GM12878 (cell line): Measurements from ENCODE around the gene LRIT2. TPM values are rescaled to one million over a fixed set of nuclear protein-coding genes. Genes with fewer than 3 reads are reported as not detected.

ENCODE experiments used
- ATAC-seq: fragments of 200-7000 bp; cut with Tn5 transposase; 3 replicates; pipeline ENCODE4 v1.9.1; 2020; ENCODE audit warnings: mild to moderate bottlenecking, moderate library complexity
- BruUV-seq: library from RNA; stranded (reverse); fragments of 400-500 nt; replicated peaks from 2 replicates; lab custom pipeline; 2021; lab: Mats Ljungman, UMichigan
- CTCF ChIA-PET: fragments of 300-600 bp; sonication (Branson Sonifier 250); formaldehyde crosslinking; extraction: SDS; loops from one replicate; lab custom pipeline; 2021; ENCODE audit warnings: inconsistent platforms; lab: Yijun Ruan, JAX
- POLR2A ChIA-PET: fragments of 350-600 bp; formaldehyde crosslinking; extraction: SDS; loops from one replicate; lab custom pipeline; 2021; ENCODE audit warnings: inconsistent platforms; lab: Charles Lee
- RAD21 ChIA-PET: fragments of 300-600 bp; sonication (Branson Sonifier 250); formaldehyde crosslinking; loops from one replicate; lab custom pipeline; 2023; ENCODE audit warnings: antibody characterized with exemption; ENCODE audit not compliant: unreplicated experiment; lab: Charles Lee
- SMC1A ChIA-PET: fragments of 300-600 bp; sonication (Branson Sonifier 250); formaldehyde crosslinking; loops from one replicate; lab custom pipeline; 2023; ENCODE audit not compliant: unreplicated experiment, uncharacterized antibody; lab: Charles Lee
- DNase-seq: peaks from one replicate; pipeline ENCODE4 v3.0.0-alpha.2; 2011; ENCODE audit warnings: low read depth, low spot score
- FAIRE-seq: peaks from 3 replicates; lab custom pipeline; 2011; peaks lifted over from hg19 to GRCh38; lab: Jason Lieb, UNC
- H2AFZ ChIP-seq: 2 replicates; pipeline ENCODE4 v1.6.0; 2011; ENCODE audit warnings: low read depth, low read length, control low read depth; ENCODE audit not compliant: control insufficient read depth
- H3K27ac ChIP-seq: 2 replicates; pipeline ENCODE4 v1.5.1; 2011; ENCODE audit warnings: control low read depth; ENCODE audit not compliant: control insufficient read depth, insufficient read depth
- H3K27me3 ChIP-seq, 2 experiments: replicated peaks in 1 of 2; 2 replicates each; pipeline versions ENCODE4 v1.6.0 to v1.6.1; 2011; ENCODE audit warnings: low read length in 1 of 2; ENCODE audit not compliant: control insufficient read depth in 2 of 2, insufficient read depth in 2 of 2
- H3K36me3 ChIP-seq, 2 experiments: 2 replicates each; pipeline ENCODE4 v1.5.1; 2011; ENCODE audit warnings: low read length in 1 of 2; ENCODE audit not compliant: control insufficient read depth in 2 of 2, insufficient read depth in 2 of 2
- H3K4me1 ChIP-seq: 2 replicates; pipeline ENCODE4 v1.6.1; 2011; ENCODE audit warnings: mild to moderate bottlenecking, low read length, moderate library complexity, mixed read lengths; ENCODE audit not compliant: control insufficient read depth, insufficient read depth
- H3K4me2 ChIP-seq: 2 replicates; pipeline ENCODE4 v1.6.0; 2011; ENCODE audit warnings: control low read depth; ENCODE audit not compliant: control insufficient read depth, insufficient read depth
- H3K4me3 ChIP-seq: fragments of 200-600 bp; sonication (generic); 2 replicates; pipeline ENCODE4 v1.5.1; 2016
- H3K79me2 ChIP-seq: 2 replicates; pipeline ENCODE4 v1.6.0; 2011; ENCODE audit warnings: low read length; ENCODE audit not compliant: control insufficient read depth, insufficient read depth
- H3K9ac ChIP-seq: 2 replicates; pipeline ENCODE4 v1.8.0; 2011; ENCODE audit warnings: low read length, control low read depth, mixed read lengths; ENCODE audit not compliant: control insufficient read depth, insufficient read depth
- H3K9me3 ChIP-seq: replicated peaks from 3 replicates; pipeline ENCODE4 v1.5.1; 2011; ENCODE audit warnings: mild to moderate bottlenecking, low read length; ENCODE audit not compliant: control insufficient read depth, insufficient read depth
- H4K20me1 ChIP-seq: 2 replicates; pipeline ENCODE4 v1.6.0; 2011; ENCODE audit not compliant: control insufficient read depth, insufficient read depth
- CTCF ChIP-seq, 3 experiments: IDR thresholded peaks in 2 of 3; conservative IDR thresholded peaks in 1 of 3; 2 replicates each; pipeline ENCODE4 v1.5.1; 2011; ENCODE audit warnings: low read depth in 3 of 3, low read length in 3 of 3, mild to moderate bottlenecking in 3 of 3, control low read depth in 2 of 3, moderate library complexity in 2 of 3, inconsistent platforms in 1 of 3, mixed read lengths in 1 of 3; ENCODE audit not compliant: control insufficient read depth in 2 of 3, insufficient read depth in 1 of 3; ENCODE audit errors: extremely low read depth in 1 of 3
- HDAC6 ChIP-seq: fragments of 200-600 bp; sonication (generic); IDR thresholded peaks from one replicate; pipeline ENCODE4 v1.8.0; 2017; ENCODE audit warnings: antibody characterized with exemption; ENCODE audit not compliant: unreplicated experiment
- HSF1 ChIP-seq: fragments of 150-350 bp; IDR thresholded peaks from 2 replicates; pipeline ENCODE4 v1.6.1; 2014; ENCODE audit warnings: mild to moderate bottlenecking, low read depth, low read length
- MEF2A ChIP-seq: IDR thresholded peaks from 2 replicates; pipeline ENCODE4 v1.6.1; 2011; ENCODE audit warnings: low read depth, mild to moderate bottlenecking, low read length, moderate library complexity; ENCODE audit not compliant: insufficient read depth
- MEF2B ChIP-seq: fragments of 450-650 bp; IDR thresholded peaks from 2 replicates; pipeline ENCODE4 v1.6.1; 2018; ENCODE audit warnings: mild to moderate bottlenecking, moderate library complexity; ENCODE audit not compliant: partially characterized antibody, poor library complexity, severe bottlenecking
- MLLT1 ChIP-seq: fragments of 450-650 bp; IDR thresholded peaks from 2 replicates; pipeline ENCODE4 v1.6.1; 2016; ENCODE audit warnings: mild to moderate bottlenecking
- POLR2AphosphoS2 ChIP-seq: IDR thresholded peaks from 2 replicates; pipeline ENCODE4 v1.6.1; 2011; ENCODE audit warnings: low read depth, mild to moderate bottlenecking, low read length, improper control_type of control experiment, moderate library complexity
- RAD21 ChIP-seq: IDR thresholded peaks from 2 replicates; pipeline ENCODE4 v1.6.1; 2011; ENCODE audit warnings: mild to moderate bottlenecking, low read depth, low read length, moderate library complexity; ENCODE audit not compliant: insufficient read depth
- RCOR1 ChIP-seq: conservative IDR thresholded peaks from 2 replicates; pipeline ENCODE4 v1.6.1; 2012; ENCODE audit warnings: low read depth, low read length, improper control_type of control experiment
- RFX5 ChIP-seq: IDR thresholded peaks from 2 replicates; pipeline ENCODE4 v1.6.1; 2011; ENCODE audit warnings: low read depth, low read length, improper control_type of control experiment
- TAF1 ChIP-seq: IDR thresholded peaks from 2 replicates; pipeline ENCODE4 v1.6.1; 2011; ENCODE audit warnings: mild to moderate bottlenecking, low read depth, low read length, borderline replicate concordance
- TCF7 ChIP-seq: IDR thresholded peaks from 2 replicates; pipeline ENCODE4 v1.6.1; 2014; ENCODE audit warnings: antibody characterized with exemption, borderline replicate concordance
- WGBS: methylation state at CpG from one replicate; pipeline ENCODE4 v1.1.6; 2016; ENCODE audit warnings: low lambda C conversion rate; ENCODE audit not compliant: insufficient replicate concordance, insufficient coverage; ENCODE audit errors: missing lambda C conversion rate; 5-methylcytosine and 5-hydroxymethylcytosine counted together
- in situ Hi-C: fragments of 300-500 bp; cut with MboI; formaldehyde crosslinking; loops from 9 replicates; pipeline ENCODE4 v1.14.3; 2018; ENCODE audit warnings: mixed read lengths
- intact Hi-C: fragments of 100-400 bp; cut with micrococcal nuclease; formaldehyde crosslinking; loops from one replicate; pipeline ENCODE4 v1.14.2; 2022; ENCODE audit not compliant: unreplicated experiment
- polyA plus RNA-seq, 11 experiments: library from polyadenylated mRNA; depleted of rRNA in 4 of 11; unstranded in 6 of 11; stranded (reverse) in 5 of 11; fragments of >200 nt; fragmentation: Nextera tagmentation in 4 of 11; fragmentation: Illumina TruSeq in 1 of 11; extraction: Ambion mirVana in 4 of 11; extraction: Trizol in 1 of 11; gene quantifications; 1 replicate in 1 of 11; 2 replicates in 10 of 11; pipeline versions ENCODE4 v1.2.1 to v1.2.3, GENCODE V29; 2011 to 2016; ENCODE audit warnings: inconsistent platforms in 2 of 11, missing spikeins in 2 of 11, low read depth in 1 of 11
- total RNA-seq, 4 experiments: library from RNA; depleted of rRNA in 3 of 4; stranded (reverse); fragments of >200 nt in 3 of 4; fragmentation: Illumina TruSeq in 1 of 4; extraction: Trizol in 1 of 4; gene quantifications; 2 replicates each; pipeline versions ENCODE4 v1.2.1 to v1.2.3, GENCODE V29; 2013 to 2021
- TF ChIP-seq, protein P1 (sequence below): IDR thresholded peaks from 2 replicates; pipeline ENCODE4 v1.6.1; 2012; ENCODE audit warnings: mild to moderate bottlenecking, low read depth, low read length
- TF ChIP-seq, protein P2 (sequence below): IDR thresholded peaks from 2 replicates; pipeline ENCODE4 v1.6.1; 2011; ENCODE audit warnings: mild to moderate bottlenecking, low read depth, low read length, moderate library complexity; ENCODE audit not compliant: insufficient replicate concordance

LRIT2 gene
- total and polyA plus RNA-seq, 10 of the 15 experiments (the other 5 are each of a cell fraction or from before 2014, with no cell fraction given): not detected

DNA sequence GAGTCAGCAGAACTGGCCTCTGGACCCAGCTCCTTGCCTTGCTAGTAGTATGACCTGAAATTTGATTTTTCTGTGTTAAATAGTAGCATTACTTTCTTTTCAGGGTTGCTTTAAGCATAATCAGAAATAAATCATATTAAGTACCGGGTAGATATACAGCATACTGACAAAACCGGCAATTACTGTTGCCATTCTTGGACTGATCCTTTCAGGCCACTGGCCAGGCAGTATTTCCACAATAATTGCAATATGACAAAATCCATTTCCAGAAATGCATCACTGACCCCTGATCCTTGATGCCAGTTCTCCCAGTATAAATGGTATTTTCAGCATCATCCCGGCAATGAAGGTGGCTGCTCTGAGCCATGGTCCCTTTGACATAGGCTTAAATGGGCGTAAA, 9.1 kb upstream of the LRIT2 start:
- RAD21 ChIA-PET: no interaction called here
- Histone ChIP-seq H3K36me3 (no peaks in the 10 kb centered on the region), H4K20me1 (no peaks in the 10 kb centered on the region), H3K9ac (no peak overlapping the region), H3K27me3 (no peaks in the 10 kb centered on the region; a peak in 2 of 4 replicates), H3K27ac (no peak overlapping the region), H3K4me2 (no peak overlapping the region), H2AFZ (no peak overlapping the region), H3K79me2 (no peaks in the 10 kb centered on the region), H3K9me3 (no peaks in the 10 kb centered on the region), H3K4me1 (no peaks in the 10 kb centered on the region), H3K4me3 (no peak overlapping the region)
- TF ChIP-seq HSF1: no peak
- no peak for TF ChIP-seq MLLT1
- no peak for TF ChIP-seq RAD21
- no peak for TF ChIP-seq MEF2A
- no peak for TF ChIP-seq POLR2AphosphoS2
- TF ChIP-seq, protein P1, sequence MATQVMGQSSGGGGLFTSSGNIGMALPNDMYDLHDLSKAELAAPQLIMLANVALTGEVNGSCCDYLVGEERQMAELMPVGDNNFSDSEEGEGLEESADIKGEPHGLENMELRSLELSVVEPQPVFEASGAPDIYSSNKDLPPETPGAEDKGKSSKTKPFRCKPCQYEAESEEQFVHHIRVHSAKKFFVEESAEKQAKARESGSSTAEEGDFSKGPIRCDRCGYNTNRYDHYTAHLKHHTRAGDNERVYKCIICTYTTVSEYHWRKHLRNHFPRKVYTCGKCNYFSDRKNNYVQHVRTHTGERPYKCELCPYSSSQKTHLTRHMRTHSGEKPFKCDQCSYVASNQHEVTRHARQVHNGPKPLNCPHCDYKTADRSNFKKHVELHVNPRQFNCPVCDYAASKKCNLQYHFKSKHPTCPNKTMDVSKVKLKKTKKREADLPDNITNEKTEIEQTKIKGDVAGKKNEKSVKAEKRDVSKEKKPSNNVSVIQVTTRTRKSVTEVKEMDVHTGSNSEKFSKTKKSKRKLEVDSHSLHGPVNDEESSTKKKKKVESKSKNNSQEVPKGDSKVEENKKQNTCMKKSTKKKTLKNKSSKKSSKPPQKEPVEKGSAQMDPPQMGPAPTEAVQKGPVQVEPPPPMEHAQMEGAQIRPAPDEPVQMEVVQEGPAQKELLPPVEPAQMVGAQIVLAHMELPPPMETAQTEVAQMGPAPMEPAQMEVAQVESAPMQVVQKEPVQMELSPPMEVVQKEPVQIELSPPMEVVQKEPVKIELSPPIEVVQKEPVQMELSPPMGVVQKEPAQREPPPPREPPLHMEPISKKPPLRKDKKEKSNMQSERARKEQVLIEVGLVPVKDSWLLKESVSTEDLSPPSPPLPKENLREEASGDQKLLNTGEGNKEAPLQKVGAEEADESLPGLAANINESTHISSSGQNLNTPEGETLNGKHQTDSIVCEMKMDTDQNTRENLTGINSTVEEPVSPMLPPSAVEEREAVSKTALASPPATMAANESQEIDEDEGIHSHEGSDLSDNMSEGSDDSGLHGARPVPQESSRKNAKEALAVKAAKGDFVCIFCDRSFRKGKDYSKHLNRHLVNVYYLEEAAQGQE: no peak
- TF ChIP-seq HDAC6: no peak
- no peak for TF ChIP-seq RFX5
- TF ChIP-seq CTCF (IDR thresholded peaks at IDR 0.05 in 2 of 3, conservative IDR thresholded peaks at IDR 0.05 in 1 of 3; ENCODE audit: control insufficient read depth in 2 of 3, extremely low read depth in 1 of 3, insufficient read depth in 1 of 3, low read depth in 3 of 3, low read length in 3 of 3): no peak
- TF ChIP-seq RCOR1: no peak
- no peak for TF ChIP-seq TCF7
- TF ChIP-seq, protein P2, sequence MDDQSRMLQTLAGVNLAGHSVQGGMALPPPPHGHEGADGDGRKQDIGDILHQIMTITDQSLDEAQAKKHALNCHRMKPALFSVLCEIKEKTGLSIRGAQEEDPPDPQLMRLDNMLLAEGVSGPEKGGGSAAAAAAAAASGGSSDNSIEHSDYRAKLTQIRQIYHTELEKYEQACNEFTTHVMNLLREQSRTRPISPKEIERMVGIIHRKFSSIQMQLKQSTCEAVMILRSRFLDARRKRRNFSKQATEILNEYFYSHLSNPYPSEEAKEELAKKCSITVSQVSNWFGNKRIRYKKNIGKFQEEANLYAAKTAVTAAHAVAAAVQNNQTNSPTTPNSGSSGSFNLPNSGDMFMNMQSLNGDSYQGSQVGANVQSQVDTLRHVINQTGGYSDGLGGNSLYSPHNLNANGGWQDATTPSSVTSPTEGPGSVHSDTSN: no peak
- TF ChIP-seq MEF2B: no peak
- TF ChIP-seq TAF1: no peak
- FAIRE-seq (no peak), DNase-seq (no peak), ATAC-seq (no peak)
- SMC1A ChIA-PET: no interaction called here
- 49% methylated on average over 4 of the region's 4 CpGs for WGBS
- in situ Hi-C loops (no loop called here), intact Hi-C loops (no loop called here)
- POLR2A ChIA-PET: no interaction called here
- BruUV-seq: no TSS peak
- CTCF ChIA-PET: interaction anchor here (1.2 kb wide), 1 partner anchor 303 kb away, joined by 4 read pairs; no protein-coding TSS in a partner anchor
